Stimulated activated CD8-positive, alpha-beta memory T cell treated with anti-CD3 and anti-CD28 coated beads, Interleukin-7, amount 100 ng/mL, for 1 hour (primary cell): ENCODE data around the gene ABHD15.
A peak's percentile ranks its signal among the peaks of the same experiment; 100 is the strongest.

Experiments
- DNase-seq, 2 donors: peaks; one replicate each; pipeline ENCODE4 v3.0.0-alpha.2; 2020; ENCODE audit warnings: low read depth in 2 of 2

Gene ABHD15

GRCh38 chr17:29583324-29584248, 16.7 kb upstream of the ABHD15 start:
- DNase-seq: no peak

- no peak for DNase-seq
These were observed 15.9 kb upstream of the ABHD15 start for GRCh38 chr17:29582772-29583171.

- DNase-seq: no peak
These were observed 15.5 kb upstream of the ABHD15 start for GRCh38 chr17:29582254-29582765.

- no peak for DNase-seq
These were observed 14.9 kb upstream of the ABHD15 start for GRCh38 chr17:29581583-29582253.

GRCh38 chr17:29579866-29580771, 13.3 kb upstream of the ABHD15 start:
- DNase-seq: peak; percentile 71 to 85

- DNase-seq: no peak
These were observed 12.0 kb upstream of the ABHD15 start for GRCh38 chr17:29578626-29579485.

- DNase-seq: no peak
These were observed 10.8 kb upstream of the ABHD15 start for GRCh38 chr17:29577385-29578211.

- DNase-seq: no peak
These were observed 10.1 kb upstream of the ABHD15 start for GRCh38 chr17:29577001-29577370.

GRCh38 chr17:29576214-29577000, 9.6 kb upstream of the ABHD15 start:
- no peak for DNase-seq

- no peak for DNase-seq
These were observed 8.8 kb upstream of the ABHD15 start for GRCh38 chr17:29575511-29576213.

GRCh38 chr17:29574732-29575510, 8.1 kb upstream of the ABHD15 start:
- DNase-seq: no peak

GRCh38 chr17:29573871-29574731, 7.3 kb upstream of the ABHD15 start:
- DNase-seq: no peak

GRCh38 chr17:29573558-29573869, 6.7 kb upstream of the ABHD15 start:
- DNase-seq: no peak

GRCh38 chr17:29572691-29573557, 6.1 kb upstream of the ABHD15 start:
- peak in 1 of 2 donors; percentile 21 for DNase-seq

- DNase-seq: no peak
These were observed 5.2 kb upstream of the ABHD15 start for GRCh38 chr17:29571883-29572681.
